Activated naive CD4-positive, alpha-beta T cell treated with anti-CD3 and anti-CD28 coated beads for 36 hours (primary cell): ENCODE measurements around the gene DNAAF8. TPM values are rescaled to one million over a fixed set of nuclear protein-coding genes. Genes with fewer than 3 reads are reported as not detected.
"Not testable (repeated sequence)": the region's sequence is repeated elsewhere in the genome, so short reads cannot be mapped to it uniquely, and the experiment has no call there.

Experiments used
- CTCF ChIA-PET: fragments of 350-600 bp; sonication (Branson Sonifier 250); formaldehyde crosslinking; loops from one replicate; lab custom pipeline; 2021; ENCODE audit warnings: antibody characterized with exemption; lab: Charles Lee
- DNase-seq: peaks from one replicate; pipeline ENCODE4 v3.0.0-alpha.2; 2020
- H3K27ac Mint-ChIP-seq: one replicate; pipeline ENCODE4 v1.8.0; 2021; ENCODE audit warnings: mild to moderate bottlenecking, mixed read lengths
- H3K27me3 Mint-ChIP-seq: one replicate; pipeline ENCODE4 v1.8.0; 2021; ENCODE audit warnings: low read depth, mixed read lengths
- H3K36me3 Mint-ChIP-seq: one replicate; pipeline ENCODE4 v1.8.0; 2021; ENCODE audit warnings: low read depth, mixed read lengths
- H3K4me1 Mint-ChIP-seq: one replicate; pipeline ENCODE4 v1.8.0; 2021; ENCODE audit warnings: low read depth, mixed read lengths
- H3K4me3 Mint-ChIP-seq: one replicate; pipeline ENCODE4 v1.8.0; 2021; ENCODE audit warnings: mild to moderate bottlenecking, moderate library complexity, mixed read lengths
- H3K9me3 Mint-ChIP-seq: one replicate; pipeline ENCODE4 v1.8.0; 2021; ENCODE audit warnings: mixed read lengths
- intact Hi-C: fragments of 100-400 bp; cut with micrococcal nuclease; formaldehyde crosslinking; loops from one replicate; pipeline ENCODE4 v1.15.1; 2023
- total RNA-seq, 2 experiments: library from RNA; stranded (reverse); gene quantifications; one replicate each; pipeline ENCODE4 v1.2.3, GENCODE V29; 2021

The DNAAF8 gene
- total RNA-seq, 2 experiments from 2014 or later = 0.07 TPM; not detected in 1

DNA sequence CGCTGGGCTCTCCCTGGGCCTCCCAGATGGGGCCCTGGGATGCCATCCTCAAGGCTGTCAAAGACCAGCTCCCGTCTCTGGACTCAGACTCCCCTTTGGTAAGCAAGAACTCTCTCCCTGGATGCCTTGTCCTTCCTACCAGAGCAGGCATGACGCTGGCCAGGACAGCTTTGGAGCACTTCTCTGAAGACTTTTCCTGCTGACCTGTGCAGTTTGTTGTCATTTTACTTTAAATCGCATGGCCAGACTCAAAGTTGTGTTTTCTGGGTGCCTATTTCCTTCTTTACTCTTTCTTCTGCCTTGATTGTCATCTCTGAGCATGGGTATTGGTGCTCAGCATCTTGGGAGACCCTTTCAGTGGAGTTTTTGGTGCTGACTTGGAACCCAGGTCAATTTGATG, 2.2 kb downstream of the DNAAF8 start:
- peaks cover 16% of the 10 kb centered on the region for H3K4me1 Mint-ChIP-seq
- no peaks in the 10 kb centered on the region for H3K9me3 Mint-ChIP-seq
- no peak for DNase-seq
- no peak overlapping the region for H3K4me3 Mint-ChIP-seq
- H3K27ac Mint-ChIP-seq = no peak overlapping the region
- H3K27me3 Mint-ChIP-seq = no peaks in the 10 kb centered on the region
- intact Hi-C loops = no loop called here
- H3K36me3 Mint-ChIP-seq = no peaks in the 10 kb centered on the region
- CTCF ChIA-PET = interaction anchor here (0.5 kb wide), 1 partner anchor 81 kb away, joined by 4 read pairs; no protein-coding TSS in a partner anchor

GRCh38 chr16:4737545-4737944, 3.2 kb downstream of the DNAAF8 start:
- H3K36me3 Mint-ChIP-seq = no peaks in the 10 kb centered on the region
- H3K27me3 Mint-ChIP-seq = no peaks in the 10 kb centered on the region
- no peak overlapping the region for H3K27ac Mint-ChIP-seq
- H3K4me1 Mint-ChIP-seq = peaks cover 15% of the 10 kb centered on the region
- DNase-seq = no peak
- H3K9me3 Mint-ChIP-seq = no peaks in the 10 kb centered on the region
- intact Hi-C loops = no loop called here
- no peak overlapping the region for H3K4me3 Mint-ChIP-seq
- CTCF ChIA-PET = no interaction called here

GRCh38 chr16:4738370-4738769, 4.0 kb downstream of the DNAAF8 start:
- H3K36me3 Mint-ChIP-seq, DNase-seq, H3K4me3 Mint-ChIP-seq, H3K27me3 Mint-ChIP-seq, H3K9me3 Mint-ChIP-seq, H3K27ac Mint-ChIP-seq, intact Hi-C loops, CTCF ChIA-PET: not testable (repeated sequence)
- peaks cover 15% of the 10 kb centered on the region for H3K4me1 Mint-ChIP-seq

DNA sequence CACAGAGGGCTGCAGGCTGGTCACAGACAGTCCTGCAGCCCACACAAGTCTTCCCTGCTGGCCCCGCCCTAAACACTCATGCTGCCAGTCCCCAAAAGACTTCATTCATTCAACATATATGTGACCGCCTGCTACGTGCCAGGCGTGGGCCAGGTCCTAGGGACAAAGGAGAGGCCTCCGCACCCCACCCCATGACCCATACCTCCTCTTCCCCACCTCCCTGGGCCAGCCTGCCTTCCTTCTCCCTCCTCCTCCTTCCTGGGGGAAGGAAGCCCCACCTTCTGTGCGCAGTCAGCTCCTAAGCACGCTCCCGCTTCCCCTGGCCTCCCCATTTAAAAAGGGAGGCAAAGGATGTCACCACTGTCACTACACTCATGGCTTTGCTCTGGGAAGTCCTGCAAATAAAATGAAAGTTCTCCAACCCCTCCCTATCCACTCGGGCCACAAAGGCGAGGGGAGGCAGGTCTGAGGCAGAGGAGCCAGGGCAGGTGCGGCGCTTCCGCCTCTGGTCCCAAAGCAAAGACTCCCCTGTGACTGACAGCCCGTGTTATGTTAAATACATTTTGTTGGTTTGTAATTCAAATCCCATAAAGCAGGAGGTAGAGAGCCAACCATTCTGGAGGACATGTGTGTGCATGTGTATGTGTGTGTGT, 9.0 kb downstream of the DNAAF8 start:
- H3K27ac Mint-ChIP-seq = no peak overlapping the region
- no peaks in the 10 kb centered on the region for H3K27me3 Mint-ChIP-seq
- no peaks in the 10 kb centered on the region for H3K9me3 Mint-ChIP-seq
- peak overlapping the region; percentile 58 for H3K4me3 Mint-ChIP-seq
- H3K36me3 Mint-ChIP-seq = no peaks in the 10 kb centered on the region
- CTCF ChIA-PET = no interaction called here
- peaks cover 21% of the 10 kb centered on the region for H3K4me1 Mint-ChIP-seq
- no peak for DNase-seq
- intact Hi-C loops = no loop called here

DNA sequence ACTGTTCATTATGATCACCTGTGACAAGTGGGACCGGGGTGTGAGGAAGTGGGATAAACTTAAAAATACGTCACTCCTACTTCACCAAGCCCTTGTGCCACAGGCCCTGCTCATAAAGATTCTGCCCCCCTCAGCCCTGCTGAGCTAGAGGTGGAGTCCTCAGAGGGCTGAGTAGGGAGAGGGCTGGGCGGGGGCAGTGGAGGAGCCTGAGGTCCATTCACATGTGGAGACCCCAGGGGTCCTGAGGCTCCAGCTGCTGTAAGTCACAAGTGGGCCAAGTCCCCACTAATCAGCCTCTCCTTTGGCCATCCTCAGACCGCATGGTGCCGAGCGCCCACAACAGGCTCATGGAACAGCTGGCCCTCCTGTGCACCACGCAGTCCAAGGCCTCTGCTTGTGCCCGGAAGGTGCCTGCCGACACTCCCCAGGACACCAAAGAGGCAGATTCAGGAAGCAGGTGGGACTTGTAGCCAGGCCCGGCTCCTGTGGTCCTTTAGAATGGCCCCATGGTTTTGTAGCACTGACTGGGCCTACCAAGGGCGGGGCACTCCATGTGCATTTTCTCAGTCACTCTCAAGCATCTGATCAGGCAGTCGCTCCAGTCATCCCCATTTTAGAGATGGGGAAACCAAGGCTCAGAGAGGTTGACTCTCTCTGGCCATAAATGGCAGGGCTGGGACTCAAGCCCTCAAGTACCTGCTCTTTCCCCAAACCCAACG, 10.4 kb downstream of the DNAAF8 start:
- CTCF ChIA-PET = interaction anchor here (0.7 to 0.8 kb wide), 2 partner anchors 18 to 147 kb away, joined by 3 to 6 read pairs; no protein-coding TSS in a partner anchor

GRCh38 chr16:4745274-4745569, 10.9 kb downstream of the DNAAF8 start:
- H3K4me1 Mint-ChIP-seq = peaks cover 24% of the 10 kb centered on the region
- no peaks in the 10 kb centered on the region for H3K9me3 Mint-ChIP-seq
- no peaks in the 10 kb centered on the region for H3K36me3 Mint-ChIP-seq
- no peak for DNase-seq
- H3K27ac Mint-ChIP-seq = no peak overlapping the region
- CTCF ChIA-PET = interaction anchor here (0.8 kb wide), 1 partner anchor 17 kb away, joined by 3 read pairs; no protein-coding TSS in a partner anchor
- intact Hi-C loops = no loop called here
- no peak overlapping the region for H3K4me3 Mint-ChIP-seq
- no peaks in the 10 kb centered on the region for H3K27me3 Mint-ChIP-seq

More for the DNA sequence above, 10.4 kb downstream of the DNAAF8 start:
- no peaks in the 10 kb centered on the region for H3K27me3 Mint-ChIP-seq
- H3K27ac Mint-ChIP-seq = no peak overlapping the region
- H3K4me3 Mint-ChIP-seq = no peak overlapping the region
- peaks cover 24% of the 10 kb centered on the region for H3K4me1 Mint-ChIP-seq
- intact Hi-C loops = no loop called here
- H3K9me3 Mint-ChIP-seq = no peaks in the 10 kb centered on the region
- no peaks in the 10 kb centered on the region for H3K36me3 Mint-ChIP-seq
- DNase-seq = no peak

DNA sequence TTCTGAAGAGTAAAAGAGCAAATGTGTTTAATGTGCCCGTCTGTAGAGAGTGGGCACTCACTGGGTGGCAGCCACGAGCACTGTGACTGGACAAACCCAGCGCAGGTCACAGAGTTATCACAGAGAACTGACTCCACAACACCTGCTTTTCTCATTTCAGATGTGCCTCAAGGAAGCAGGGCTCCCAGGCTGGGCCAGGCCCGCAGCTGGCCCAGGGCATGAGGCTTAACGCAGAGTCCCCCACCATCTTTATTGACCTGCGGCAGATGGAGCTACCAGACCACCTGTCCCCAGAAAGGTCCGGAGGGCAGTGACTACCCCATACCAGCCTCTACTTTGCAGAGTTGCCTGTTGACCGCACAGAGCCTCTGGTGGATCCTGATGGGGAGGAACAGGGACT, 11.9 kb downstream of the DNAAF8 start:
- no peaks in the 10 kb centered on the region for H3K9me3 Mint-ChIP-seq
- no peaks in the 10 kb centered on the region for H3K36me3 Mint-ChIP-seq
- peaks cover 24% of the 10 kb centered on the region for H3K4me1 Mint-ChIP-seq
- DNase-seq = no peak
- intact Hi-C loops = loop anchor here (2.0 kb wide), 1 partner anchor 13 kb away; no protein-coding TSS in a partner anchor
- no peaks in the 10 kb centered on the region for H3K27me3 Mint-ChIP-seq
- no peak overlapping the region for H3K27ac Mint-ChIP-seq
- no peak overlapping the region for H3K4me3 Mint-ChIP-seq
- CTCF ChIA-PET = no interaction called here

GRCh38 chr16:4746991-4747574, 12.7 kb downstream of the DNAAF8 start:
- Mint-ChIP-seq H3K9me3 (no peaks in the 10 kb centered on the region), H3K27ac (no peak overlapping the region), H3K27me3 (no peaks in the 10 kb centered on the region), H3K36me3 (peaks cover 1% of the 10 kb centered on the region), H3K4me1 (peaks cover 24% of the 10 kb centered on the region), H3K4me3 (no peak overlapping the region)
- CTCF ChIA-PET = interaction anchor here (0.8 kb wide), 1 partner anchor 30 kb away, joined by 3 read pairs; no protein-coding TSS in a partner anchor
- intact Hi-C loops = loop anchor here (2.0 kb wide), 1 partner anchor 14 kb away; no protein-coding TSS in a partner anchor
- DNase-seq = no peak

DNA sequence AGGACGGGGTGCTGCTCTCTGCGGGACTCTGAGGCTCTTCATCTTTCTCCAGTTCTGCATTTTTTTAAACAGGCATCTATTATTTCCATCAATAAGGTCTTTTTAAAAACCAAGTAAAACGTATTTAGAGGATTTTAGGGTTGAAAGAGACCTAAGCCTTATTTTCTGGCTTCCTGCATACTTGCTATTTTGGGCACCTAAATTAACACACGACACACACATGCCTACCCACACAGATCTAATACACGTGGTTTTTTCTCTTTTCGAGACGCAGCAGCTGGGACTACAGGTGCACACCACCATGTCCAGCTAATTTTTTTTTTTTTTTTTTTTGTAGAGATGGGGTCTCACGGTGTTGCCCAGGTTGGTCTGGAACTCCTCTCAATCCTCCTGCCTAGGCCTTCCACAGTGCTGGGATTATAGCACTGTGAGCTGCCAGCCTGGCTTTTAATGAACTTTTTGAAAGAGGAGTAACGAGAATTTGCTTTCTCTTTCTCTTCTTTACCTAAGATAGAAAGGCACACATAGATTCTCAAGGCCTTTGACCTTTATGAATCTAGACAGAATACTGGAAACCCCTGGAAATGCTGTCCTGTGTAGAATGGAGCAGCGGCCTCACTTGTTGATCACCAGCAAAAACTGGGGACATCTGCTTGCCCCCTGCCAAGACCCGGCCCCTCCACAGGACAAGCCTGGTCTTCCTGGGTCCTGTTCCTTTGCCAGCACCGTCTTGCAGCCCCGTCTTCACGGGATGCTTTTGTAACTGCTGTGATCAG, 13.8 kb downstream of the DNAAF8 start:
- DNase-seq = no peak
- intact Hi-C loops = loop anchor here (2.0 kb wide), 1 partner anchor 15 kb away; no protein-coding TSS in a partner anchor
- H3K36me3 Mint-ChIP-seq = peaks cover 2% of the 10 kb centered on the region
- no peaks in the 10 kb centered on the region for H3K9me3 Mint-ChIP-seq
- H3K27me3 Mint-ChIP-seq = no peaks in the 10 kb centered on the region
- H3K4me1 Mint-ChIP-seq = peaks cover 20% of the 10 kb centered on the region
- CTCF ChIA-PET = interaction anchor here (0.6 kb wide), 1 partner anchor 113 kb away, joined by 4 read pairs; no protein-coding TSS in a partner anchor
- H3K27ac Mint-ChIP-seq = peak overlapping the region; percentile 58
- no peak overlapping the region for H3K4me3 Mint-ChIP-seq

- CTCF ChIA-PET = interaction anchor here (1.1 kb wide), 1 partner anchor 16 kb away, joined by 4 read pairs; no protein-coding TSS in a partner anchor
- H3K4me3 Mint-ChIP-seq = no peak overlapping the region
- H3K27ac Mint-ChIP-seq = no peak overlapping the region
- peaks cover 5% of the 10 kb centered on the region for H3K36me3 Mint-ChIP-seq
- DNase-seq = no peak
- no peaks in the 10 kb centered on the region for H3K27me3 Mint-ChIP-seq
- peaks cover 14% of the 10 kb centered on the region for H3K4me1 Mint-ChIP-seq
- intact Hi-C loops = no loop called here
- no peaks in the 10 kb centered on the region for H3K9me3 Mint-ChIP-seq
Measured at GRCh38 chr16:4748682-4749411, 14.5 kb downstream of the DNAAF8 start.

GRCh38 chr16:4749700-4750257, 15.4 kb downstream of the DNAAF8 start:
- Mint-ChIP-seq H3K4me1 (peaks cover 14% of the 10 kb centered on the region), H3K36me3 (peaks cover 7% of the 10 kb centered on the region), H3K27ac (no peak overlapping the region), H3K4me3 (no peak overlapping the region), H3K9me3 (no peaks in the 10 kb centered on the region), H3K27me3 (no peaks in the 10 kb centered on the region)
- intact Hi-C loops = no loop called here
- DNase-seq = no peak
- CTCF ChIA-PET = interaction anchor here (1.1 kb wide), 1 partner anchor 15 kb away, joined by 4 read pairs; no protein-coding TSS in a partner anchor
